Activated T-helper 1 cell treated with anti-CD3 and anti-CD28 coated beads, Interleukin-2, amount 50 U/mL, for 16 hours (primary cell): ENCODE measurements around the gene KCNJ6.

Experiments
- DNase-seq, 2 donors: peaks; one replicate each; pipeline ENCODE4 v3.0.0-alpha.2; 2020; ENCODE audit warnings: low read depth in 1 of 2, low spot score in 1 of 2

The KCNJ6 gene

DNA sequence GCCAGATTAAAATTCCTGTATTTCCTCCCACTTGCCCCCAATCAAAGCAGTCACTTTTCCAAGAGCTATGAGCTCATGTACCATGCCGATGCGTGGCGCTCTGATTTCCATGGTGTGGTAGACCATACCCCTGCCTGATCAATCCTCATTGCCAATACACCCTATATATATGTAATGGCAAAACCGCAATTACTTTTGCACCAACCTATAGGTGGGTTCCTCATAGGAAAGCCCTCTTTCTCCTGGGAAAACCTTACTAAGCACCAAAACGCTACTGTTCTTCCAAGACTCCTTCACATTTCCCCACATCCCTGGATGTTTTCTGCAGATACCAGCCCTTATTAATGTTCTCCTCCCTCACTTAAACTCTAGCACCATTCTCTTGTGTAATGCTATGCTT, 11.0 kb downstream of the KCNJ6 start:
- no peak for DNase-seq

DNA sequence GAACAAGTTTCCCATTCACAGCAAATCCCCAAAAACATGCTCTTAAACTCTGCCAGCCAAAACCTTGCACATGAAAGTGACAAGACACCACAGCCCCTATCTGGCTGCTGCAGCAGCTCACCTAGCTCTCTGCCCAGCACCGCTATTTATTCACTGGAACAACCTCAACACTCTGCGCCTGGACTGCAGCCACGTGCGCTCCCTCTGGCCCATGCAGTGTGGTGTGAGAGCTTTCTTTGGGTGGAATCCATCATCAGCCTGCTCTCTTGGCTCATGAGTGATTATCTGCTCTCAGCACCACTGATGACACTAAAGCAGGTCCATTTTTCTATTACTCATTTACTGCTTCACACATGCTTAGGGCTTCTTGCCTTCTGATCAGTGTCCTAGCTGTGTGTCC, 11.4 kb downstream of the KCNJ6 start:
- no peak for DNase-seq

DNA sequence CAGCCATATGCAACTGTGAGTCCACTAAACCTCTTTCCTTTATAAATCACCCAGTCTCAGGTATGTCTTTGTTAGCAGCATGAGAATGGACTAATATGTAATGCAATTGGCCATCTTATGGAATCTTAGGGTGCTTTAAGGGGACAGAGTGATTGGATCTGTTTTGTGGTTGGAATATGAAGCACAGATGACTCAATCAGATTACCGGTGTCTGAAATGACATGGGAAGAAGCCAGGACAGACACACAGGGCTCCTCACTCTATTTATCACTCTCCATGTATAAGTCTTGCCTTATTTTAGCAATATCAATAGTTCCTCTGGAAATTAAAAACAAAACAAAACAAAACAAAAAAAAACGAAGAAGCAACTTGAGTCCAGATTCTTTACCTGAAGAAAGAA, 12.9 kb downstream of the KCNJ6 start:
- no peak for DNase-seq

DNA sequence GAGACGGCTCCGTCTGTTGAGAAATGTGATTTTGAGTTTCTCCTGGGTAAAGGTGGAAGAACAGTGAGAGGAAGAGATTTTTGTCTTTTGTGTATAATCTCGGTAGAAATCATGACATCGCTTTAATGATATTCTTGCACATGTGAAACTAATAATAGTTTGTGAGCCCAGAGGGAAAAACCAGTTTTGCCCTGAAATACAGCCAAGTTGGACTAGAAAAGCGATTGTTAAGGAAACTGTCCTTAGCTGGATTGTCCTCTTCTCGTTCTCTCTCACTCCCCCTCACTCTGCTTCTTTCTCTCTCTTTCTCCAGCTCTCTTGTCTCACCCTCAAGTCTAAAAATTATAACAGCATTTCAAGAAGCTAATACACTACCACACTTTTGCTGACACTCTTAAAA, 17.1 kb downstream of the KCNJ6 start:
- DNase-seq = no peak

DNA sequence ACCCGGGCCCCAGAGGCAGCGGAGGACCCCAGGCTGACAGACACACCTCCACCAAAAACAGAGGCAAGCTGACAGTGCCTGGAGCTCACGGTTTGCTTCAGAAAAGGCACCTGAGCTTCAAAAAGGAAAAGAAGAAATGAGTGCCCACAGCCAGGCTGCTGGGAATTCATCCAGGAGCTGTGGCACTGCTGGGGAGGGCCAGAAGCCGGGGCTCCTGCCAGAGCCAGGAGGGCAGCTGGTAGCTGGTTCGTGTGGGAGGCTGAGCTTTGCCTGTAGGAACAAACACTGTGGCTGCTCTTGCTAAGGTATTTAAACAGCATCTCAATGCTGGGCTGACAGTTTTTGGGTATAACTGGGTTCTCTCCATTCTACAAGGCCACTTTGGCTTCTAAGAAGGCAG, 19.5 kb downstream of the KCNJ6 start:
- no peak for DNase-seq

DNA sequence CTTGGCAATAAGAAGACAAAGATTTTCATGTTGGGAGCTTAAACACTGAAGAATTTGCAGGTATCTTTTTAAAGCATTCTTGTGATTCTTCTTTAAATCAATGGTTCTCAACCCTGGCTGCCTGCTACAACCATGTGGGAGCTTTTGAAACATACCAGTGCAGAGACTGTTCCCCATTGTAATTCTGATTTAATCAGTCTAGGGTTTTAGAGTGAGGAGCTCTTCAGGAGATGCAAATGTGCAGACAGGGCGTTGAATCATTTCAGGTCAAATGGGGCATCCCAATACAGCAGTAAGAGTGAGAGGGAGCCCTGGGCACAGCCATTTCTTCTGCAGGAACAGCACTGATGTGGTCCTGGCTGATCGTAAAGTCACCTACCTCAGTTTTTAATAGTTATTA, 24.3 kb downstream of the KCNJ6 start:
- DNase-seq = no peak

DNA sequence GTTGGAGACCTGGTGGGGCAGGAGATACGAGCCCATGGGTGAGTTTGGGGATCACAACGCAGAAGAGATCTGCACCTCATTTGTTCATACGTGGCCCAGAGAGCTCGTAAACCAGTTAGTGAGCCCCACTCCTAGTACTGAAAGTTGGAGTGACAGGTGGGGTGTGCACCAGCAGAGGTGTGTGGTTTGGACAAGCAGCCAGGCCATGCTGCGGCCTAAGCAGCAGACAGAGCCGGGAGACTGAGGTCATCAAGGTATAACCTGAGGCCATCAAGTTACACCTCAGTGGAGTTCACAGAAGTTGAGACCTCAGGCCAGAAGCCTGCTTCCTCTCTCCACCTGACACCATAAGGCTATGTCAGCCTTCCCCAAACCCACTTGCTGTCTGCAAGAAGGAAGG, 27.6 kb downstream of the KCNJ6 start:
- DNase-seq = no peak

DNA sequence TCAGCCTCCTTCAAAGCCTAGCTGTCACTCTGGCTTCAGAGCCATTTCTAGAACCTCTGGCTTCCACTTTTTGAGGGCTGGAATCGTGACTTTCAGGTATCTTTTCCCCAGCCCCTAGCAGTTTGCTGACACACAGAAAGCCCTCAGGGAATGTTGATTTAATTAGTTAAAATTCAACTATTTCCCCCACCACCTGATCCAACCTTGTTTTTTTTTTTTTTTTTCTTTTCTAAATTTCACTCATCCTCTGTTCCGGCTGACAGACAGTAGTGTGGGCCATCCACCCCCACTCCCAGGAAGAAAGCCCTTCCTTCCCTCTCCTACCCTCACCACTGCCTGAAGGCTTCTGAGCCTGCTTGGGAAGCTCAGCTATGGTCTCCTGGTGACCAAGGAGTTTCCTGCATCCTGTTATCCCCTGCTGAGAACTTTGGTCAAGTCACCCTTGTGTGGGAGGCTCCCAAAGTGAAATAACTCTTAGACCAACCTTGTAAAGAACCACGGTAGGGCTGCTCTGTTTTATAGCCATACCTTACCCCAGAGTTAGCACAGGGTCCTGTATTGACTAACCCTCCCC, 29.4 kb downstream of the KCNJ6 start:
- DNase-seq = no peak

DNA sequence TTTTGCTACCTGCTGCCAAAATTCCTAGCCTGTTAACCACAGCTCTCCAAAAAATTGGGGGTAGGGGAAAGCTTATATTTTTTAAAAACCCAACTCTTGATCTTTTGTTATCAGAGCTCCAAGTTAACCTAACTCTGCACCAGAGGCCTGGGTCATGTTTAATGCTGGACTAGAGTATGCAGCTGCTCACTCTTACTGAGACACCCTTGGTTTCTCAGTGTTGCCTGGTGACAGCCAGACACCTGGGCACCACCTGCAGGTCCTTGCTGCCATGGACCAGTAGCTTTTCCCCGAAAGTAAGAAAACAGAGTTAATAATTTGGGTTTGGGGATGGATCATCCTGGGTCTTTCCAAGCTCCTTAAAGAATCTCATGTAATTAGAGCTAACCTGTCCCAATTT, 30.1 kb downstream of the KCNJ6 start:
- no peak for DNase-seq

DNA sequence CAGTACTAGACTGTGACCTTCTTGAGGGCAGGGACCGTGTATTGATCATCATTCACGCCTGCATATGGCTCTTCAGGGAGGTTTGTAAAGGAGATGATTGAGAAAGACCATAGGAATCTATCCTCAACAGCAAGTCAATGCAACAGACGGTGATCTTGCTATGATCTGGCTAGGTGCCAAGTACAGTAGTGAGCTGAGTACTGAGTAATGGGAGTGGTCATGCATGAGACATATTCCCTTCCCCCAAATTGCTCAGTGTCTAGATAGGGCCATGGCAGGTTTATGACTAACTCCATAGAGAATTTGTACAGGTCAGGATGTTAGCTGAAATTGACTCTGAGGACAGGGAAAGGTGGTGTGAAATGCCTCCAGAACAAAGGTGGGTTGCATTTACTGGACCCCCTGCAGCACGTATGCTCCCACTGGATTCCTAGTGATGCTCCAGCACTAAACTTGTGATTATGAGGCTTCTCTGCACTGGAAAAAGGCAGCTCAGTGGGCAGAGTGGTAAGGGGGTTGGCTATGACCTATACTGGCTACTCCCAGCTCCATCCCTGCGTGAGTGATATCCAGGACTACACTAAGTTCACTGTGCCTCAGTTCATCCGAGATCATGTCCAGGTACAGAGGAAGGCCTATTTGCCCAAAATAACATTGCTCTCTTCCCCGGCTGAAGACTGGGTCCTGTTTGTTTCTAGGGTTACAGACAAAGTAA, 37.2 kb downstream of the KCNJ6 start:
- no peak for DNase-seq

DNA sequence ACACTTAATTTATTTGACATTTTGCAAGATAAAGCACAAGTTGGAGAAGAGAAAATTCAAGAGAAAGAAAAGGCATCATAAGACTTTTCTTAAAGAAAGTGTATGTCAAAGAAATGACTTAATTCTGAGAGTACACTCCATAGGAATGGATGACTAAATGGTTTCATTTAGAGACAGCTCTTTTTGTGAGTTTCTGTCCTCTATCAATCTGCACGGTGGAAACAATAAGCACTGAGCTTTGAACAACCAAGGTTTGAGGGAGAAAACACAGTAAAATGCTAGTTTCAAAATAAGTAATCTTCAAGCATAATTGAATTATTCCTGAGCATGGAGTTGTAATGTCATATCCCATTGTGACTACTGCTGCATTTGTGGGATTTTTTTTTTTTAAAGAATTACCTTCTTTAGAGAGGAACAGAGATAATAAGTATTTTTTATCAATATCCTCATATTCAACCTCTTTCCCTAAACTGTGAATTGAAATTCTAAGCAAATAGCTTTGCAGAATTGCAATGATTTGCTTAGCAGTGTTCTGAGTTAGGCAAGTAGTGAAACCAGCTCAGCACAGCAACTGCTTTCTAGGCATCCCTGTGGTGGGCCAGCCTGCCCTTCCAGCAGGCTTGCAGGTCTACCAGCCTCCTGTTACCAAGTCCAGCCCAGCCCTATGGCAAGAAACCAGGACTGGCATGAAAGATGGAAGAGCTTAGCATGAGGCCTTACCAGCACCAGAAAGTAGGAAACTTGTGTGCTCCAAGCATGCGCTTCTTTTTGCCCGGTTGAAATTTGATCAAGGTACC, 38.2 kb downstream of the KCNJ6 start:
- DNase-seq = no peak

DNA sequence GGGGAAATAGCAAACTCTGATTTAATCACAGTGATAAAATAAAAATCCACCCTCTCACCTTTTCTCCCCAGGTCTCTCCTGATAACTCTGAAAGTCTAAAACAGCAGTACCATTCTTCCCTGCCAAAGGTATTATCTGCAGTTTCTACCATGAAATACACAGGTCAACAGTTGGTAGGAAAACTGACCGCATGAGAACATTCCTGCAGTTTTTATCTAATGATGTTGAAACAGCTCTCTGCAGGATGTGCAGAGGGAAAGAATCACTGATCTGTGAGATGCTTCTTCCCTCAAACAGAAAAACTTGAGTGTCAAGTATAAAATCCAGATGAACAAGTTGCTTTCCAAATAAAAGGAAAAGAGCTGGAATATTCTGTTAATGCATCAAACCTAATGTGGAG, 39.1 kb downstream of the KCNJ6 start:
- no peak for DNase-seq

DNA sequence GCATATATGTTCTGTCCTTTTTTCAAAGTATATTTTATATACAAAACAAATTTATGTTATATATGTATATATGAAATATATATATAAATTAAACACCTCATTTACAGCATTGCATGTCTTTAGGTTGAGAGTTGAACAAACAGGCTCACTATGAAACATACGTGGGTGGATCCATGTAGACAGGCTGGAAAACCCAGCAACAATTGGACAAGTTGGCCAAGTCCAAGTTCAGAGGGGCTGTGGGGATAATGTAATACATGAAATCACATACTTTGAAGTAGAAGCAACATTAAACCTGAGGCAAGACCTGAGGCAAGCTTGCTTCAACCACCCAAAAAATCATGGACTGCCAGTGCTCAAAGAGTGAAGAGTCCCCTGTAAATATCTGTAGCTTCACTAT, 39.7 kb downstream of the KCNJ6 start:
- no peak for DNase-seq

DNA sequence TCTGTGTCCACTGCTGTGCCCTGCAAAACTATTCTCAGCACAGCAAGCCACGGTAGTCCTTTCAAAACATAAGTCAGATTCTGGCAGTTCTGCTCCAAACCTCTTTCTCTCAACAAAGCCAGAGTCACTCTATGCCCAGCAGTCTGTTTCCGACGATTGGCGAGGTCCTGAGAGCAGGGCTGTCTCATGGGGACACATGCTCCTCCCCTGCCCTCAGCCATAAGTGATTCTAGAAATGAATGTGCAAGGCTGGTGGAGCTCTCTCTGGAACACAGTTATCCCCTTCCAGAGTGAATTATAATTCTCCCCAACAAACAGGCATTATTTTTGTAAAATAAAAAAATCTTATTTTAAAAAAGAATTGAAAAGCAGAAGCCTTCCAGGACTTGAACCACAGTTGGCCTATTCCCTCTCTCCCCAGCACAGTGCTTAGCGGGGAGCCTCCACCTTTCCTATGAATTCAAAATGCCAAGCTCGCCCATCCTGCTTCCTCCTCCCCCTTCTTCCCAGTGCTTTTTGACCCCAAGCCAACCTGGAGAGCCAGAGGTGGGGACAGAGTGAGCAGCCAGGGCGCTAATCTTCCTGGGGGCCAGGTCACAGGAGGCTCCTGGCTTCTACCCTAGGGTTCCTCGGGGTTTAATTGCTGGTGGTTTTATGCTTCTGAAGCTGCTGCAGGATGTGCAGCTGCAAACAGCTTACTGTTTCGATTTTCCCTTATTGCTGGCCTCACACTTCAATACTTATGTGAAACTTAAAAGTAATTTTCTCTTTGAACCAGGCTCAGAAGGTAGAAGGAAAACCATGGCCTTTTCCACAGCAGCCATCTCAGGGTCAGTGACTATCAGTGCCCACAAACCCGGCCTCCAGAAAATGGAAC, 41.1 kb downstream of the KCNJ6 start:
- no peak for DNase-seq

DNA sequence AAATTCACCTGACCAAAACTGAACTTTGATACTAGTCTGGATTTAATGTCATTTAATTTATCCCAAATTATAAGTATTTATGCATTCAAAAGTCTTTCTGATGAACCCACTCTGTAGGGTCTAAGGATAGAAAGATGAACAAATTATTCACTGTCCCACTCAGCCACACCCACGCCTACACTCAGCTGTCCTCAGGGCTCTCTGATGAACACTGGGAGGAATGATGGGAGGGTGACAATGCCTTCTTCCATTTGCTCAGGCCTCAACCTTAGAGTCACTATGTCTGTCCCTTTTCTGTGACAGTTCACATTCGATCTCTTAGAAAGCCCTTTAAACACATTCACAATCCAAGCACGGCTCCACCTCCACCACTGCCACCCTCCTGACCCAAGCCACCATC, 41.8 kb downstream of the KCNJ6 start:
- DNase-seq = no peak

DNA sequence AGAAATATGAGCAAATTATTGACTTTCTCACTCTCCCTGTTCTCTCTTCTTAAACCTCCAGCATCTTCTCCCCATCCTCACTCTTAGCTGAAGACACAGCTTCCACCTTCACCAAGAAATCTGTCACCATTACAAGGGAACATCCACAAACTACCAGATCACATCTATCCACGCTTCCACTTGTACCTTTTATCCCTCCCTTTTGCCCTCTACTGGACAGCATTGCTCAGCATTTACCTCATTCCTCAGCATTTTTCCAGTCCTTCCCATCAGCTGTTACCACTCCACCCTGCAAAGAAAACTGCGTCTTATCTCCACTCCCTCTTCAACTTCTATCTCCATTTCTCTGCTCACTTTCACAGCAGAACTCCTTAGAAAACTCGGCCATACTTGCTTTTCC, 42.6 kb downstream of the KCNJ6 start:
- DNase-seq = no peak

DNA sequence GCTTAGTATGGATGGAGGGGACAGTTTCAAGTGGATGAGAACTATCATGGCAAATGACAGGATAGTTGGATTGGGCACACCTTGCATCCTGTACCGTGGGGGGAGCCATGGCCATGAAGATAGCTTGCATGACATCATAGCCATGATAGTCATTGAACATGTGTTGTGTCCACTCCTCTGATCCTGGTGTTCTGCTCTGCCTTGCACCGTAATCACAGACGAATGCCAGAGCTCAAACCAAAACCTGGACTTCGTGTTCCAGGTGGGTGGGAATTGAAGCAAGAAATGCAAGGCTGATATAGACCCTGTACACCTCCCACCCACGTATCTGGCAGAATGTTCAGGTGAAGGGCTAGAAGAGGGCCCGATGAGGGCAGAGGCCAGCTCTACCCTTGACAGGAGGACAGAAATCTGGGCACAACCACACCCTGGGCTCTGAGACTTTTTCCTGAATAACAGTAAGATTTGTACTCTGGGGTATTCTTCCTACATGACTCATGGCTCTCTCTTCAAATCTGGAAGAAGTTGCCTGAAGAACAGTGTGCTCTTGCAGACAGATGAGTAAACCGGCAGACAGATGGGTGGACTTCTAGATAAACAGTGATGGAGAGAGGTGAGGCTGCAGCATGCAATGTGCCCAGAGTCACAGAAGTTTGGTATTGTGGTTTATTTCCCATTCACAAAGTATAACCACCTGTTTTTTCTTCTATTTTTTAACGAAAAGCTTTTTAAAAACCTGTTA, 45.0 kb downstream of the KCNJ6 start:
- no peak for DNase-seq

DNA sequence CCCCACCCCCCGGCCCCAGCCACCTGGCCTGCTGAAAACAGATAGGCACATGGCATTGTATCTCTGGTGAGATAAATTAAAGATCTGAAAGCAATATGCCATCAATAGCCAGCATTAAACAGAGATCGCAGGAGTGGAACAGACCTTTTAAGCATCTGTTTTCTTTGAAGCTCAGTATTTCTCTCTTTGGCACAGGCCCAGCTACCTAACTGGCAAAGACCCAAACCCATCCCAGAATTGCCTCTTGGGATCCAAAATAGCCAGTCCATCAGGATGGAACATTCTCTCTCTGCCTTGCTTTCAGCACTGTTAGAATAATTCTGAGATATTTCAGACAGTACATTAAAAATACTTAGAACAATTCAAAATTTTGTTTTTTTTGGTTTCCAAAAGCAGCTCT, 46.0 kb downstream of the KCNJ6 start:
- DNase-seq = no peak

DNA sequence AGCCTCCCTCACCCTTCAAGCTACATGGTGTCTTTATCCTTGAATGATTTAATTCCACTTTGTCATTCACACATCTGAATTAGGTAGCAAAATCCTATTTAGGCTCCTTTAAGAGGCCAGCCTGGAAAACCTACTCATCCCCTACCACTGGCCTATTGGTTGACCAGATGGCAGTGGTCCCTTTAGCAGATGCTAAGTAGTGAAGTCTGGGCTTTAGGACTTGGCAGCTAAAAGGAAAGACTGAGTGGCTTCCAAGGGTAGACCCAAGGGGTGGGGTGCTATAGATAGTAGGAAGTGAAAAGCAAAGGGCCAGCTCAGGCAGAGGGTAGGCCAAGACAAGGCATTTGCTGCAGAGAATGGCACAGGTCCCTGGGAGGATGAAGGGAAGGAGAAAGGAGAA, 46.6 kb downstream of the KCNJ6 start:
- no peak for DNase-seq

DNA sequence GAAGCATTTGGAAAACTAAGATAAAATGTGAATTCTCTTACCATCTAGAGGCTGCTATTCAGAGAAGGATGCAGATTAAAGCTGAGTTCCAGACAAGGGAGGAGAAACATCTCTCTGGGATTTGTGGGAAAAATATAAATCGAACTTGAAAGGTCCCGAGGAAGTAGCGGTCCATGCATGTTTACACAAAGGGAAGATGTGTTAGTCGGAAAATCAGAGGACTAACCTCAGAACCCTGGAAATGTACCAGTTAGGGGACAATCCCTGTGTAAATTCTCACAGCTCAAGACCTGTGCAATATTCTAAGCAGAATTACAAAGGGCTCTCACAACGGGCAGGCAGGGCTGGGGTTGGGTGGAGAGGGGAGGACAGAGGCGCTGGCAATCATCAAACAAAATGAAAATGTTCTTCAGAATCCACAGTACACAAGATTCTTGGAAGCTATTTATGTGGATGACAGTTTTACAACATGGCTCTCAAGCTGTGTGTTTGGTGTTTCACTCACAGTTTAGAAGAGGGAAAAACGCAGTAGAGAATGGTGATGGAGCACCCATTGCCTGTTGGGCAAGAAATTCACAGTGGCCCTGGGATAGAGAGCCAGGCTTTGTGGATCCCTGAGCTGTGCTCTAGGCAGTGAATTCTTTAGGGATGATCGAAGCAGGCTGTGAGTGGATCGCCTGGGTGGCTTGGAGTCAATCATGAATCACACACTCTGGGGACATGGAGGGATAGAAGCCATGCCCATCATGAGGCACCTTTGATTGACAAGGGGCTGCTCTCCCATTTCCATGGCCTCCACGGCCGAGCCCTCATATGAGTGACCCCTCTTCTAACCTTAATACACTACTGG, 47.6 kb downstream of the KCNJ6 start:
- no peak for DNase-seq
